ENCODE data around the gene TNNT1.

Gene TNNT1

DNA sequence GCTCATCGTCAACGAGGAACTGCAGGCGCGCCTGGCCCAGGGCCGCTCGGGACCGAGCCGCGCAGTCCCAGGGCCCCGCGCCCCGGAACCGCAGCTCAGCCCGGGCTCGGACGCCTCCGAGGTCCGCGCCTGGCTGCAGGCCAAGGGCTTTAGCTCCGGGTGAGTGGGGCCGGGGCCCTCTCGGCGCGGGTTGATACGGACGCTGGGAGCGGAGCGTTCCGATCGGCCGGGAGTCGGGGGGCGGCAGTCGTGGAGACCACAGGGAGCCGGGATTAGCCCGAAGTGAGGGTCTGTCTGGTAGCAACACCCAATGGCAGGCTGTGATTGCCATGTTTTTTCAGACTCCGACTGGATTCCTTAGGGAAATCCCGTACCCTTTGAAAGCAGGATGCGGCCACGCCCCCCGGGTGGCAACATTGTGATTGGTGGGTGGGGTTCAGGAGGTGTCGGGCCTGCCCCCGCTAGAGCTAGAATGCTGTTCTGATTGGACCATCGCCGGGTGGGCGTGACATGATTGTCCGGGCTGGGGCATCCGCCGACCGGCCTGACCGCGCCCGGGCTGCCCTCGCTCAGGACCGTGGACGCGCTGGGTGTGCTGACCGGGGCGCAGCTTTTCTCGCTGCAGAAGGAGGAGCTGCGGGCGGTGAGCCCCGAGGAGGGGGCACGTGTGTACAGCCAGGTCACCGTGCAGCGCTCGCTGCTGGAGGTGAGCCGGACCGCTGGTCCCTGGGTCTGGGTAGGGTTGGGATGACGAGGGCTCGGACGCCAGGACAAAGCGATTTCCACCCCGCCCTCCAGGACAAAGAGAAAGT lies 62.1 kb downstream of the TNNT1 start:
- DNase-seq: peak; percentile 79

DNA sequence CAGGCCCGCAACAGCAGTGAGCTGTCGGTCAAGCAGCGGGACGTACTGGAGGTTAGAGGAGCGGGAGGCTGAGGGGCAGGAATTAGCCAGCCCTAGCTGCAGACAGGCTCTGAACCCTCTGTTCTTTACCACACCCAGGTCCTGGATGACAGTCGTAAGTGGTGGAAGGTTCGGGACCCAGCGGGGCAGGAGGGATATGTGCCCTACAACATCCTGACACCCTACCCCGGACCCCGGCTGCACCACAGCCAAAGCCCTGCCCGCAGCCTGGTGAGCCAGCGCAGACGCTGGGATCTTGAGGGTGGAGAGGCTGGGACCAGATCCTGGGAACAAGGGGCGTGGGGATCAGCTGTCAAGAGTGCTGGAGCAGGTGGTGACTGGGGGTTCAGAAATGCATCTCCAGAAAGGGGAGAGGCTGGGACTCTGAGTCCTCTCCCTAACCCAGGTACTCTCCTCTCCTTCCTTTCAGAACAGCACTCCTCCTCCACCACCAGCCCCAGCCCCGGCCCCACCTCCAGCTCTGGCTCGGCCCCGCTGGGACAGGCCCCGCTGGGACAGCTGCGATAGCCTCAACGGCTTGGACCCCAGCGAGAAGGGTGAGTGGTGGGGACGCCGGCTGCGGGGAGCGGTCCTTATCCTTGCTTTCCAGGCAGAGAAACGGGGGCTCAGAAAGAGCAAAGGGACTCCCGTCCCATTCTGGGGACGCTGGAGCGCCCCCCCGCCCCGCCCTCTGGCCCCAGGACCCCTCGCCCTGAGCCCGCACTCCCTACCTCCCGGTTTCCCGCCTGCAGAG lies 62.9 kb downstream of the TNNT1 start:
- no peak for DNase-seq

DNA sequence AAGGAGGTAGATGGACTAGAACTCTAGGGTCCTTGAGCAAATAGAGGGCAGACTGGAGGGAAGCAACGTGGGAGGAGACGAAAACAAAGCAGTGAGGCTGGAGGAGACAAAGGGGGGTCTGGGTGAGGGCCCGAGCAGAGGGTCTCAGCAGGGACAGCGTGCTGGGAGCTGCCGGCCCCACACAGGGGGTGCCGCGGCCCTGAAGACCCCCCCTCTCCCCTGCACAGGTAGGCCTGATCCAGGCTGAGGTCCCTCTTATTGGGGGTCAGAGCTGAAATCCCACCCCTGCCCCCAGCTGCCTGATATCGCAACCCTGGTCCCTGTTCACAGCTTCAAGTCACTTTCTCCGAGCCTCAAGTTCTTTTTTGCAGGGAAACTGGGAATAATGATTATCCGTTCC lies 64.6 kb downstream of the TNNT1 start:
- DNase-seq: no peak

DNA sequence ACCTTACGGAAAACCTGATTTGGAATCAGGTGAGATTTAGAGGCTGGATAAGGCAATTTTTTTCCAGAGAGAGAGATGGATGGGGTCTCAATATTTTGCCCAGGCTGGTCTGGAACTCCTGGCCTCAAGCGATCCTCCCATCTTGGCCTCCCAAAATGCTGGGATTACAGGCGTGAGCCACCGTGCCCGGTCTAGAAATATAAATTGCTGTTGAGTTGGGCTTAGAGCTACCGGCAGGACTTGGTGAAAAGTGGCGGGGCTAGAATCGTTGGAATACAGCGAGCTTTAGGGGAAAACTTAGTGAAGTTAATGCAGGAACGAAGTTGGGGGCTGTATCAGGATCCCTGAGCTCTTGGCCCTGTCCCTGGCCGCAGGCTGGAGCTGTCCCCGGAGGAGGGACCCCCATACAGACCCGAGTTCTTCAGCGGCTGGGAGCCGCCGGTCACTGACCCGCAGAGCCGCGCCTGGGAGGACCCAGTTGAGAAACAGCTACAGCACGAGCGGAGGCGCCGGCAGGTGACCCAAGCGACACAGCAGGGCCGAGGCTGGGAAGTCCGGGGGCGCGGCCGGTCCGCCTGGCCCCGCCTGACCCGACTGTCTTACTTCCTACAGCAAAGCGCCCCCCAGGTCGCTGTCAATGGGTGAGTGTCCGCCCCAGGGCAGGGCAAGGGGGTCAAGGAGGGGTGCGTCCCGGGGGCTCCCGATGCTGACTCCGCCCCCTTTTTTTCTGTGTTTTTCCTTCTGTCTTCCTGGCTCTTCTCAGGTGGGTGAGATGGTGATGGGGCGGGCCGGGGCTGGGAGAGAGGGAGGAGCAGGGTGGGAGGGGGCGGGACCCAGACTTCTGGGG lies 65.8 kb downstream of the TNNT1 start:
- no peak for DNase-seq
